OCI-LY7 (cell line): ENCODE results near the gene GTF2F1. TPM values are rescaled to one million over a fixed set of nuclear protein-coding genes. Genes with fewer than 3 reads are reported as not detected.

Experiments used
- BruUV-seq: library from RNA; stranded (reverse); fragments of 400-500 nt; replicated peaks from 2 replicates; lab custom pipeline; 2021; lab: Mats Ljungman, UMichigan
- CTCF ChIA-PET: fragments of 300-600 bp; sonication (Branson Sonifier 250); formaldehyde crosslinking; loops from one replicate; lab custom pipeline; 2022; ENCODE audit warnings: antibody characterized with exemption; ENCODE audit not compliant: unreplicated experiment; lab: Charles Lee
- POLR2A ChIA-PET: fragments of 300-600 bp; sonication (Branson Sonifier 250); formaldehyde crosslinking; loops from one replicate; lab custom pipeline; 2022; ENCODE audit warnings: antibody characterized with exemption; lab: Charles Lee
- DNase-seq: peaks from one replicate; pipeline ENCODE4 v3.0.0-alpha.2; 2015; ENCODE audit warnings: low spot score
- H2AFZ ChIP-seq: fragments of 200-600 bp; sonication (generic), shearing (Covaris generic); 2 replicates; pipeline ENCODE4 v1.6.1; 2014; ENCODE audit warnings: mild to moderate bottlenecking, antibody characterized with exemption, low read length, moderate library complexity
- H3K27ac ChIP-seq: fragments of 200-600 bp; sonication (generic); 2 replicates; pipeline ENCODE4 v1.5.1; 2014; ENCODE audit warnings: mixed run types, low read depth, mild to moderate bottlenecking, moderate library complexity, low read length, inconsistent platforms; ENCODE audit not compliant: poor library complexity, severe bottlenecking
- H3K36me3 ChIP-seq: fragments of 200-600 bp; sonication (generic); 2 replicates; pipeline ENCODE4 v1.6.1; 2014; ENCODE audit warnings: mild to moderate bottlenecking, antibody characterized with exemption, low read length, moderate library complexity, mixed read lengths; ENCODE audit not compliant: insufficient read depth
- H3K4me1 ChIP-seq: fragments of 200-600 bp; sonication (generic); 2 replicates; pipeline ENCODE4 v1.5.1; 2014; ENCODE audit warnings: mild to moderate bottlenecking, low read length; ENCODE audit not compliant: insufficient read depth, poor library complexity, severe bottlenecking
- H3K4me2 ChIP-seq: fragments of 200-600 bp; sonication (generic); 2 replicates; pipeline ENCODE4 v1.6.1; 2014; ENCODE audit warnings: mild to moderate bottlenecking, low read length
- H3K4me3 ChIP-seq: fragments of 200-600 bp; sonication (generic); 2 replicates; pipeline ENCODE4 v1.5.1; 2014; ENCODE audit warnings: mild to moderate bottlenecking, low read depth, low read length; ENCODE audit not compliant: poor library complexity, severe bottlenecking
- H3K79me2 ChIP-seq: fragments of 200-600 bp; sonication (generic); 2 replicates; pipeline ENCODE4 v1.6.1; 2016; ENCODE audit warnings: low read depth, mild to moderate bottlenecking, low read length, moderate library complexity, mixed read lengths; ENCODE audit not compliant: insufficient read depth
- H3K9me2 ChIP-seq: fragments of 200-600 bp; sonication (generic); 2 replicates; pipeline ENCODE4 v1.6.1; 2016; ENCODE audit warnings: mild to moderate bottlenecking, low read length, mixed read lengths; ENCODE audit not compliant: insufficient read depth
- H3K9me3 ChIP-seq: fragments of 200-600 bp; sonication (generic); 2 replicates; pipeline ENCODE4 v1.6.1; 2014; ENCODE audit warnings: mild to moderate bottlenecking, mixed run types, low read length, mixed read lengths
- H4K20me1 ChIP-seq: fragments of 200-600 bp; sonication (generic); 2 replicates; pipeline ENCODE4 v1.6.1; 2014; ENCODE audit warnings: mild to moderate bottlenecking, antibody characterized with exemption, low read length, moderate library complexity, mixed read lengths; ENCODE audit not compliant: insufficient read depth
- EZH2phosphoT487 ChIP-seq: fragments of 200-600 bp; sonication (generic); IDR thresholded peaks from 2 replicates; pipeline ENCODE4 v1.6.1; 2018; ENCODE audit warnings: low read depth, borderline replicate concordance, mild to moderate bottlenecking, mixed run types, antibody characterized with exemption, low read length, moderate library complexity, mixed read lengths
- intact Hi-C: fragments of 100-400 bp; cut with micrococcal nuclease; formaldehyde crosslinking; loops from one replicate; pipeline ENCODE4 v1.10.0; 2022; ENCODE audit not compliant: unreplicated experiment
- total RNA-seq, 2 experiments: library from RNA; depleted of rRNA in 1 of 2; stranded (reverse); fragments of >200 nt in 1 of 2; shearing (Covaris generic) in 1 of 2; gene quantifications; 2 replicates each; pipeline ENCODE4 v1.2.3, GENCODE V29; 2014 to 2022
- TF ChIP-seq, protein P1 (sequence below): fragments of 200-600 bp; sonication (generic); conservative IDR thresholded peaks from 2 replicates; pipeline ENCODE4 v1.5.1; 2014; ENCODE audit warnings: mild to moderate bottlenecking, antibody characterized with exemption, low read length, moderate library complexity, mixed read lengths

GTF2F1 gene
- total RNA-seq, 2 experiments from 2014 or later, result 31.1 to 43.2 TPM

DNA sequence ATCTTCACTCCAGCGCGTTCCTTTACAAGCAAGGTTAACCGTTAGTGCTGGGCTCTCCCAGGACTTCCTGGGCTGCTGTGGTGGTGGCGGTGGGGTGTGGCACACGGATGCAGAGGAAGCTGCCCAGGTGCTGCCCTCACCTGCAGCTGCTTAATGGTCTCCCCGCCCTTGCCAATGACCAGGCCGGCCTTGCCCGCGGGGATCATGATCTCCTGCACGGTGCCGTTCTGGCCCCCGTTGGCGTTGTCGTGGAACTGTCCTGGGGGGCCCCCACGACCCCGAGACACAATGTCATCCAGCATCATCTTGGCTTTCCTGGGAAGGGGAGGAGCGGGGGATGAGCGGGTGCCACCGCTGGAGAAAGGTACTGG is 25.6 kb upstream of the GTF2F1 start:
- Histone ChIP-seq H3K36me3 (peaks cover 97% of the 10 kb centered on the region), H3K4me1 (peaks cover 14% of the 10 kb centered on the region), H2AFZ (no peak overlapping the region), H3K27ac (no peak overlapping the region), H3K4me3 (no peak overlapping the region), H4K20me1 (peaks cover 25% of the 10 kb centered on the region), H3K9me3 (no peaks in the 10 kb centered on the region), H3K79me2 (peaks cover 43% of the 10 kb centered on the region), H3K4me2 (no peak overlapping the region), H3K9me2 (no peaks in the 10 kb centered on the region)
- no peak for DNase-seq
- POLR2A ChIA-PET, result interaction anchor here (0.5 kb wide), 1 partner anchor 671 kb away, joined by 5 read pairs; no protein-coding TSS in a partner anchor
- intact Hi-C loops, result no loop called here
- CTCF ChIA-PET, result no interaction called here
- TF ChIP-seq, protein P1, sequence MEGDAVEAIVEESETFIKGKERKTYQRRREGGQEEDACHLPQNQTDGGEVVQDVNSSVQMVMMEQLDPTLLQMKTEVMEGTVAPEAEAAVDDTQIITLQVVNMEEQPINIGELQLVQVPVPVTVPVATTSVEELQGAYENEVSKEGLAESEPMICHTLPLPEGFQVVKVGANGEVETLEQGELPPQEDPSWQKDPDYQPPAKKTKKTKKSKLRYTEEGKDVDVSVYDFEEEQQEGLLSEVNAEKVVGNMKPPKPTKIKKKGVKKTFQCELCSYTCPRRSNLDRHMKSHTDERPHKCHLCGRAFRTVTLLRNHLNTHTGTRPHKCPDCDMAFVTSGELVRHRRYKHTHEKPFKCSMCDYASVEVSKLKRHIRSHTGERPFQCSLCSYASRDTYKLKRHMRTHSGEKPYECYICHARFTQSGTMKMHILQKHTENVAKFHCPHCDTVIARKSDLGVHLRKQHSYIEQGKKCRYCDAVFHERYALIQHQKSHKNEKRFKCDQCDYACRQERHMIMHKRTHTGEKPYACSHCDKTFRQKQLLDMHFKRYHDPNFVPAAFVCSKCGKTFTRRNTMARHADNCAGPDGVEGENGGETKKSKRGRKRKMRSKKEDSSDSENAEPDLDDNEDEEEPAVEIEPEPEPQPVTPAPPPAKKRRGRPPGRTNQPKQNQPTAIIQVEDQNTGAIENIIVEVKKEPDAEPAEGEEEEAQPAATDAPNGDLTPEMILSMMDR, result no peak
- no peak for TF ChIP-seq EZH2phosphoT487
- BruUV-seq, result no TSS peak

DNA sequence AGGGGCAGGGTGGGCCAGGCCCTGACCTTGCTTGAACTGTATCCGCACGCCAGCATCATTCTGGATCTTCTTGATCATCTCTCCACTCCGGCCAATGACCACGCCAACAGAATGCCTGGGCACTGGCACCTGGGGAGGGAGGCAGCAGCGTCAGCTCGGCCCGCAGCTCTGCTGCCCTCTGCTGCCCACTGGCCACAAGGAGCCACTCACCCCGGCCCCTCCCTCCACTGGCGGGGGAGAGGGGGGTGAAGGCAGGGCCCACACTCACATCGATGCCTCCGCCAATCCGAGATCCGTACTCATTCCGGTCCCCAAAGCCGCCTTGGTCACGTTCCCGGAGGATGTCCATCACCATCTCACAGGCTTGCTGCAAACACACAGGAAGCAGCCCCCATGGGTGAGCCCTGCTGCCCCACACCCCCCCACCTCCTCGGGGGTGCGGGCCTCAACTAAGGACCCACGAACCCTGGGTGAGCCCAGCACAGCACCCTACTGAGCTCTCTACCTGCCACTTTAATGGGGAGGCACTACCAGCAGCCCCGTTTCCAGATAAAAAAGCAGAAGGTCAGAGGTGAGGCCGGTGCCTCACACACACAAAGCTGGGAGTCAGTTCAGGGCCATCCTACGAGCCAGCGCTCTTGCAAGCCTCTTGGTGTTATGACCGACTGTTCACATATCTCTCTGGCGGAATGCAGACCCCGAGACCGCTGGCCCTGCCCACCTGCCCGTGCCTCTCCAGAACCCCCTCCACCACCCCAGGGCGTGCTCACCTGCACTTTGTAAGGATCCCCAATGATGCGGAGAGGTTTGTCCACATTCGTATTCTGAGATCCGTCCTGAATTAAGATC is 25.0 kb upstream of the GTF2F1 start:
- H3K4me2 ChIP-seq, result no peak overlapping the region
- peaks cover 37% of the 10 kb centered on the region for H3K79me2 ChIP-seq
- H3K27ac ChIP-seq, result no peak overlapping the region
- H3K9me2 ChIP-seq, result no peaks in the 10 kb centered on the region
- BruUV-seq, result no TSS peak
- DNase-seq, result no peak
- ChIA-PET CTCF (no interaction called here), POLR2A (interaction anchor here (0.5 kb wide), 1 partner anchor 670 kb away, joined by 5 read pairs; no protein-coding TSS in a partner anchor)
- H3K9me3 ChIP-seq, result no peaks in the 10 kb centered on the region
- H4K20me1 ChIP-seq, result peaks cover 19% of the 10 kb centered on the region
- intact Hi-C loops, result no loop called here
- H3K4me3 ChIP-seq, result no peak overlapping the region
- peaks cover 98% of the 10 kb centered on the region for H3K36me3 ChIP-seq
- no peak overlapping the region for H2AFZ ChIP-seq
- TF ChIP-seq EZH2phosphoT487, result no peak
- TF ChIP-seq, protein P1, result 0 out of 2 replicates have a peak, but pooled peaks have one; percentile 13
- peaks cover 8% of the 10 kb centered on the region for H3K4me1 ChIP-seq
